HepG2 (cell line): ENCODE results near the gene RNF10. TPM values are rescaled to one million over a fixed set of nuclear protein-coding genes. Genes with fewer than 3 reads are reported as not detected.
A peak's percentile ranks its signal among the peaks of the same experiment; 100 is the strongest.

ENCODE experiments used
- ETV6 ChIP-seq: sonication (generic); formaldehyde crosslinking; conservative IDR thresholded peaks from 2 replicates; pipeline ENCODE4 v1.4.0; 2020; ENCODE audit warnings: missing genetic modification reagents
- FOXC1 ChIP-seq: sonication (generic); formaldehyde crosslinking; IDR thresholded peaks from 2 replicates; pipeline ENCODE4 v1.8.0; 2022; ENCODE audit warnings: mild to moderate bottlenecking, missing genetic modification reagents, borderline replicate concordance
- HDAC2 ChIP-seq: sonication (generic); formaldehyde crosslinking; IDR thresholded peaks from 2 replicates; pipeline ENCODE4 v1.4.0; 2020; ENCODE audit warnings: missing genetic modification reagents
- HOXD1 ChIP-seq: sonication (generic); formaldehyde crosslinking; IDR thresholded peaks from 2 replicates; pipeline ENCODE4 v1.5.0; 2020; ENCODE audit warnings: missing genetic modification reagents
- MEF2D ChIP-seq: sonication (generic); formaldehyde crosslinking; IDR thresholded peaks from 2 replicates; pipeline ENCODE4 v1.5.1; 2020; ENCODE audit warnings: mild to moderate bottlenecking, missing genetic modification reagents
- NR2F2 ChIP-seq: IDR thresholded peaks from 2 replicates; pipeline ENCODE4 v1.6.1; 2012; ENCODE audit warnings: low read depth, inconsistent platforms, borderline replicate concordance
- POGZ ChIP-seq: sonication (generic); formaldehyde crosslinking; IDR thresholded peaks from 2 replicates; pipeline ENCODE4 v1.4.0; 2020; ENCODE audit warnings: mild to moderate bottlenecking, missing genetic modification reagents
- TBX2 ChIP-seq: sonication (generic); formaldehyde crosslinking; IDR thresholded peaks from 2 replicates; pipeline ENCODE4 v1.5.0; 2020; ENCODE audit warnings: missing genetic modification reagents, mild to moderate bottlenecking, borderline replicate concordance
- ZFP37 ChIP-seq: sonication (generic); formaldehyde crosslinking; IDR thresholded peaks from 2 replicates; pipeline ENCODE4 v1.4.0; 2020; ENCODE audit warnings: missing genetic modification reagents, borderline replicate concordance
- ZMYM2 ChIP-seq: sonication (generic); formaldehyde crosslinking; IDR thresholded peaks from 2 replicates; pipeline ENCODE4 v1.8.0; 2022; ENCODE audit warnings: mild to moderate bottlenecking, missing genetic modification reagents
- ZNF101 ChIP-seq: sonication (generic); formaldehyde crosslinking; IDR thresholded peaks from 2 replicates; pipeline ENCODE4 v1.4.0; 2020; ENCODE audit warnings: mild to moderate bottlenecking, low read depth, missing genetic modification reagents, borderline replicate concordance
- ZNF367 ChIP-seq: sonication (generic); formaldehyde crosslinking; IDR thresholded peaks from 2 replicates; pipeline ENCODE4 v1.4.0; 2020; ENCODE audit warnings: missing genetic modification reagents, borderline replicate concordance
- ZNF557 ChIP-seq: sonication (generic); formaldehyde crosslinking; IDR thresholded peaks from 2 replicates; pipeline ENCODE4 v1.4.0; 2020; ENCODE audit warnings: missing genetic modification reagents
- ZNF775 ChIP-seq: sonication (generic); formaldehyde crosslinking; IDR thresholded peaks from 2 replicates; pipeline ENCODE4 v1.4.0; 2020; ENCODE audit warnings: missing genetic modification reagents, mild to moderate bottlenecking, moderate library complexity, borderline replicate concordance
- polyA plus RNA-seq, 8 experiments: library from polyadenylated mRNA; depleted of rRNA in 3 of 8; stranded (reverse) in 7 of 8; unstranded in 1 of 8; fragments of >200 nt; fragmentation: Illumina TruSeq in 4 of 8; extraction: Trizol in 4 of 8; gene quantifications; 2 replicates each; pipeline versions ENCODE4 v1.2.1 to v1.2.3, GENCODE V29; 2011 to 2016; ENCODE audit warnings: low read depth in 4 of 8, missing spikeins in 1 of 8, mixed read lengths in 1 of 8; ENCODE audit not compliant: insufficient read depth in 1 of 8
- total RNA-seq, 5 experiments: library from RNA; depleted of rRNA; stranded (reverse); fragments of >200 nt; fragmentation: Illumina TruSeq; extraction: Trizol; gene quantifications; 2 replicates each; pipeline ENCODE4 v1.2.3, GENCODE V29; 2016; ENCODE audit warnings: low read depth in 1 of 5
- TF ChIP-seq, protein P1 (sequence below): sonication (generic); formaldehyde crosslinking; IDR thresholded peaks from 2 replicates; pipeline ENCODE4 v1.4.0; 2020; ENCODE audit warnings: mild to moderate bottlenecking, missing genetic modification reagents, borderline replicate concordance
- TF ChIP-seq, protein P2 (sequence below): sonication (generic); formaldehyde crosslinking; IDR thresholded peaks from 2 replicates; pipeline ENCODE4 v1.4.0; 2020; ENCODE audit warnings: missing genetic modification reagents, borderline replicate concordance
- TF ChIP-seq, protein P3 (sequence below): sonication (generic); formaldehyde crosslinking; IDR thresholded peaks from one replicate; pipeline ENCODE4 v1.5.1; 2020; ENCODE audit warnings: mild to moderate bottlenecking, missing genetic modification reagents; ENCODE audit errors: not compliant biosample characterization

The RNF10 gene
- total and polyA plus RNA-seq, 2 of the 13 experiments (the other 11 are each of a cell fraction or from before 2014, with no cell fraction given), result 62.5 to 88.0 TPM

DNA sequence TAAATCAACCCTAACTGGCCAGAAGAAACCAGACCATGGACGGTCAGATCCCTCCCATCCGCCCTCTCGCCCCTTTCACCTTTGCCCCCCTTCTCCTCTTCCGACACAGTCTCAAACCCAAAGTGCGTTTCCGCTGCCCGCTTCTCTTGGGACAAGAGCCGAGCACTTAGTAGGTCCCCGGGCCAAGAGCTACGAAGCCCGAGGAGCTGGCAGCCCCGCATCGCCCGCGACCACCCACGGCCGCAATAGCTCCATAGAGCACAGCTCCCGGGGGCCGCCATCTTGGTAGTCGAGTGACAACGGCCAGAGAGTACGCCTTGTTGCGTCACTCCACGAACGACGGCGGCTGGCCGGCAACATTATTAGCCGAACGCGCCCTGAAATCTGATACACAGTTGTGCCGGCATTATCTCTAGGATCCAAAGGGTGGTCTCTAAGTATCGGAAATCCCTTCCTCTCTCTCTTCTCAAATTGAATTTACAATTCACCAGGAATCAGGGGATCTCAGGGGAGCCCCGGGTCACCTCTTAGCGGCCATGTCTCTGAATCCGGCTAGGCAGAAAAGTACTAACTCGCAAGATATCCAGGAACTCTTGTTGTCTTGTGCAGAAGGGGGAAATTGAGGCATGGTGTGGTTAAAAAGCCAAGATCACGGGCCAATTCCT lies 5.2 kb upstream of the RNF10 start, which contains the start of gene COQ5 (continued):
- no peak for TF ChIP-seq ZNF775 (CRISPR knock-in tag)
- TF ChIP-seq NR2F2, result peak; percentile 62; the same call in 1 of the 2 replicates
- peak; percentile 77 for TF ChIP-seq POGZ (CRISPR knock-in tag)
- peak; percentile 64 for TF ChIP-seq MEF2D (CRISPR knock-in tag)
- no peak; the same call in 1 of the 2 replicates for TF ChIP-seq ZNF557 (CRISPR knock-in tag)
- TF ChIP-seq ZFP37, result peak; percentile 37; the same call in 1 of the 2 replicates
- TF ChIP-seq, protein P1, sequence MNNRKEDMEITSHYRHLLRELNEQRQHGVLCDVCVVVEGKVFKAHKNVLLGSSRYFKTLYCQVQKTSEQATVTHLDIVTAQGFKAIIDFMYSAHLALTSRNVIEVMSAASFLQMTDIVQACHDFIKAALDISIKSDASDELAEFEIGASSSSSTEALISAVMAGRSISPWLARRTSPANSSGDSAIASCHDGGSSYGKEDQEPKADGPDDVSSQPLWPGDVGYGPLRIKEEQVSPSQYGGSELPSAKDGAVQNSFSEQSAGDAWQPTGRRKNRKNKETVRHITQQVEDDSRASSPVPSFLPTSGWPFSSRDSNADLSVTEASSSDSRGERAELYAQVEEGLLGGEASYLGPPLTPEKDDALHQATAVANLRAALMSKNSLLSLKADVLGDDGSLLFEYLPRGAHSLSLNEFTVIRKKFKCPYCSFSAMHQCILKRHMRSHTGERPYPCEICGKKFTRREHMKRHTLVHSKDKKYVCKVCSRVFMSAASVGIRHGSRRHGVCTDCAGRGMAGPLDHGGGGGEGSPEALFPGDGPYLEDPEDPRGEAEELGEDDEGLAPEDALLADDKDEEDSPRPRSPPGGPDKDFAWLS, result no peak
- TF ChIP-seq ETV6 (CRISPR knock-in tag), result peak; percentile 62; the same call in 1 of the 2 replicates
- peak; percentile 71; the same call in 1 of the 2 replicates for TF ChIP-seq TBX2 (CRISPR knock-in tag)
- peak; percentile 81 for TF ChIP-seq HDAC2 (CRISPR knock-in tag)
- TF ChIP-seq, protein P2, sequence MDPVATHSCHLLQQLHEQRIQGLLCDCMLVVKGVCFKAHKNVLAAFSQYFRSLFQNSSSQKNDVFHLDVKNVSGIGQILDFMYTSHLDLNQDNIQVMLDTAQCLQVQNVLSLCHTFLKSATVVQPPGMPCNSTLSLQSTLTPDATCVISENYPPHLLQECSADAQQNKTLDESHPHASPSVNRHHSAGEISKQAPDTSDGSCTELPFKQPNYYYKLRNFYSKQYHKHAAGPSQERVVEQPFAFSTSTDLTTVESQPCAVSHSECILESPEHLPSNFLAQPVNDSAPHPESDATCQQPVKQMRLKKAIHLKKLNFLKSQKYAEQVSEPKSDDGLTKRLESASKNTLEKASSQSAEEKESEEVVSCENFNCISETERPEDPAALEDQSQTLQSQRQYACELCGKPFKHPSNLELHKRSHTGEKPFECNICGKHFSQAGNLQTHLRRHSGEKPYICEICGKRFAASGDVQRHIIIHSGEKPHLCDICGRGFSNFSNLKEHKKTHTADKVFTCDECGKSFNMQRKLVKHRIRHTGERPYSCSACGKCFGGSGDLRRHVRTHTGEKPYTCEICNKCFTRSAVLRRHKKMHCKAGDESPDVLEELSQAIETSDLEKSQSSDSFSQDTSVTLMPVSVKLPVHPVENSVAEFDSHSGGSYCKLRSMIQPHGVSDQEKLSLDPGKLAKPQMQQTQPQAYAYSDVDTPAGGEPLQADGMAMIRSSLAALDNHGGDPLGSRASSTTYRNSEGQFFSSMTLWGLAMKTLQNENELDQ, result peak; percentile 34; the same call in 1 of the 2 replicates
- no peak for TF ChIP-seq ZNF101 (CRISPR knock-in tag)
- peak; percentile 84; the same call in 1 of the 2 replicates for TF ChIP-seq HOXD1 (CRISPR knock-in tag)
- TF ChIP-seq FOXC1, result peak; percentile 94
- no peak for TF ChIP-seq ZMYM2 (CRISPR knock-in tag)
- TF ChIP-seq, protein P3, sequence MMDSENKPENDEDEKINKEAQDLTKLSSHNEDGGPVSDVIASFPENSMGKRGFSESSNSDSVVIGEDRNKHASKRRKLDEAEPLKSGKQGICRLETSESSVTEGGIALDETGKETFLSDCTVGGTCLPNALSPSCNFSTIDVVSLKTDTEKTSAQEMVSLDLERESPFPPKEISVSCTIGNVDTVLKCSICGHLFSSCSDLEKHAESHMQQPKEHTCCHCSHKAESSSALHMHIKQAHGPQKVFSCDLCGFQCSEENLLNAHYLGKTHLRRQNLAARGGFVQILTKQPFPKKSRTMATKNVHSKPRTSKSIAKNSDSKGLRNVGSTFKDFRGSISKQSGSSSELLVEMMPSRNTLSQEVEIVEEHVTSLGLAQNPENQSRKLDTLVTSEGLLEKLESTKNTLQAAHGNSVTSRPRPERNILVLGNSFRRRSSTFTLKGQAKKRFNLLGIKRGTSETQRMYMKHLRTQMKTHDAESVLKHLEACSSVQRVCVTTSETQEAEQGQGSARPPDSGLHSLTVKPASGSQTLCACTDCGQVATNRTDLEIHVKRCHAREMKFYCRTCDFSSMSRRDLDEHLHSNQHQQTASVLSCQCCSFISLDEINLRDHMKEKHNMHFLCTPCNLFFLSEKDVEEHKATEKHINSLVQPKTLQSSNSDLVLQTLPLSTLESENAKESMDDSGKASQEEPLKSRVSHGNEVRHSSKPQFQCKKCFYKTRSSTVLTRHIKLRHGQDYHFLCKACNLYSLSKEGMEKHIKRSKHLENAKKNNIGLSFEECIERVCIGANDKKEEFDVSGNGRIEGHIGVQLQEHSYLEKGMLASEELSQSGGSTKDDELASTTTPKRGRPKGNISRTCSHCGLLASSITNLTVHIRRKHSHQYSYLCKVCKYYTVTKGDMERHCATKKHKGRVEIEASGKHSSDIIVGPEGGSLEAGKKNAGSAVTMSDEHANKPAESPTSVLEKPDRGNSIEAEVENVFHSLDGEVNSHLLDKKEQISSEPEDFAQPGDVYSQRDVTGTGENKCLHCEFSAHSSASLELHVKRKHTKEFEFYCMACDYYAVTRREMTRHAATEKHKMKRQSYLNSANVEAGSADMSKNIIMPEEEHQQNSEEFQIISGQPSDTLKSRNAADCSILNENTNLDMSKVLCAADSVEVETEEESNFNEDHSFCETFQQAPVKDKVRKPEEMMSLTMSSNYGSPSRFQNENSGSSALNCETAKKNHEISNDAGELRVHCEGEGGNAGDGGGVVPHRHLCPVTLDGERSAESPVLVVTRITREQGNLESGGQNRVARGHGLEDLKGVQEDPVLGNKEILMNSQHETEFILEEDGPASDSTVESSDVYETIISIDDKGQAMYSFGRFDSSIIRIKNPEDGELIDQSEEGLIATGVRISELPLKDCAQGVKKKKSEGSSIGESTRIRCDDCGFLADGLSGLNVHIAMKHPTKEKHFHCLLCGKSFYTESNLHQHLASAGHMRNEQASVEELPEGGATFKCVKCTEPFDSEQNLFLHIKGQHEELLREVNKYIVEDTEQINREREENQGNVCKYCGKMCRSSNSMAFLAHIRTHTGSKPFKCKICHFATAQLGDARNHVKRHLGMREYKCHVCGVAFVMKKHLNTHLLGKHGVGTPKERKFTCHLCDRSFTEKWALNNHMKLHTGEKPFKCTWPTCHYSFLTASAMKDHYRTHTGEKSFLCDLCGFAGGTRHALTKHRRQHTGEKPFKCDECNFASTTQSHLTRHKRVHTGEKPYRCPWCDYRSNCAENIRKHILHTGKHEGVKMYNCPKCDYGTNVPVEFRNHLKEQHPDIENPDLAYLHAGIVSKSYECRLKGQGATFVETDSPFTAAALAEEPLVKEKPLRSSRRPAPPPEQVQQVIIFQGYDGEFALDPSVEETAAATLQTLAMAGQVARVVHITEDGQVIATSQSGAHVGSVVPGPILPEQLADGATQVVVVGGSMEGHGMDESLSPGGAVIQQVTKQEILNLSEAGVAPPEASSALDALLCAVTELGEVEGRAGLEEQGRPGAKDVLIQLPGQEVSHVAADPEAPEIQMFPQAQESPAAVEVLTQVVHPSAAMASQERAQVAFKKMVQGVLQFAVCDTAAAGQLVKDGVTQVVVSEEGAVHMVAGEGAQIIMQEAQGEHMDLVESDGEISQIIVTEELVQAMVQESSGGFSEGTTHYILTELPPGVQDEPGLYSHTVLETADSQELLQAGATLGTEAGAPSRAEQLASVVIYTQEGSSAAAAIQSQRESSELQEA (CRISPR knock-in tag), result no peak
- no peak for TF ChIP-seq ZNF367
